OCI-LY7 (cell line): ENCODE results near the gene PLCD4. TPM values are rescaled to one million over a fixed set of nuclear protein-coding genes. Genes with fewer than 3 reads are reported as not detected.

Experiments
- BruUV-seq: library from RNA; stranded (reverse); fragments of 400-500 nt; replicated peaks from 2 replicates; lab custom pipeline; 2021; lab: Mats Ljungman, UMichigan
- CTCF ChIA-PET: fragments of 300-600 bp; sonication (Branson Sonifier 250); formaldehyde crosslinking; loops from one replicate; lab custom pipeline; 2022; ENCODE audit warnings: antibody characterized with exemption; ENCODE audit not compliant: unreplicated experiment; lab: Charles Lee
- POLR2A ChIA-PET: fragments of 300-600 bp; sonication (Branson Sonifier 250); formaldehyde crosslinking; loops from one replicate; lab custom pipeline; 2022; ENCODE audit warnings: antibody characterized with exemption; lab: Charles Lee
- DNase-seq: peaks from one replicate; pipeline ENCODE4 v3.0.0-alpha.2; 2015; ENCODE audit warnings: low spot score
- H2AFZ ChIP-seq: fragments of 200-600 bp; sonication (generic), shearing (Covaris generic); 2 replicates; pipeline ENCODE4 v1.6.1; 2014; ENCODE audit warnings: mild to moderate bottlenecking, antibody characterized with exemption, low read length, moderate library complexity
- H3K27ac ChIP-seq: fragments of 200-600 bp; sonication (generic); 2 replicates; pipeline ENCODE4 v1.5.1; 2014; ENCODE audit warnings: mixed run types, low read depth, mild to moderate bottlenecking, moderate library complexity, low read length, inconsistent platforms; ENCODE audit not compliant: poor library complexity, severe bottlenecking
- H3K36me3 ChIP-seq: fragments of 200-600 bp; sonication (generic); 2 replicates; pipeline ENCODE4 v1.6.1; 2014; ENCODE audit warnings: mild to moderate bottlenecking, antibody characterized with exemption, low read length, moderate library complexity, mixed read lengths; ENCODE audit not compliant: insufficient read depth
- H3K4me1 ChIP-seq: fragments of 200-600 bp; sonication (generic); 2 replicates; pipeline ENCODE4 v1.5.1; 2014; ENCODE audit warnings: mild to moderate bottlenecking, low read length; ENCODE audit not compliant: insufficient read depth, poor library complexity, severe bottlenecking
- H3K4me2 ChIP-seq: fragments of 200-600 bp; sonication (generic); 2 replicates; pipeline ENCODE4 v1.6.1; 2014; ENCODE audit warnings: mild to moderate bottlenecking, low read length
- H3K4me3 ChIP-seq: fragments of 200-600 bp; sonication (generic); 2 replicates; pipeline ENCODE4 v1.5.1; 2014; ENCODE audit warnings: mild to moderate bottlenecking, low read depth, low read length; ENCODE audit not compliant: poor library complexity, severe bottlenecking
- H3K79me2 ChIP-seq: fragments of 200-600 bp; sonication (generic); 2 replicates; pipeline ENCODE4 v1.6.1; 2016; ENCODE audit warnings: low read depth, mild to moderate bottlenecking, low read length, moderate library complexity, mixed read lengths; ENCODE audit not compliant: insufficient read depth
- H3K9me2 ChIP-seq: fragments of 200-600 bp; sonication (generic); 2 replicates; pipeline ENCODE4 v1.6.1; 2016; ENCODE audit warnings: mild to moderate bottlenecking, low read length, mixed read lengths; ENCODE audit not compliant: insufficient read depth
- H3K9me3 ChIP-seq: fragments of 200-600 bp; sonication (generic); 2 replicates; pipeline ENCODE4 v1.6.1; 2014; ENCODE audit warnings: mild to moderate bottlenecking, mixed run types, low read length, mixed read lengths
- H4K20me1 ChIP-seq: fragments of 200-600 bp; sonication (generic); 2 replicates; pipeline ENCODE4 v1.6.1; 2014; ENCODE audit warnings: mild to moderate bottlenecking, antibody characterized with exemption, low read length, moderate library complexity, mixed read lengths; ENCODE audit not compliant: insufficient read depth
- EZH2phosphoT487 ChIP-seq: fragments of 200-600 bp; sonication (generic); IDR thresholded peaks from 2 replicates; pipeline ENCODE4 v1.6.1; 2018; ENCODE audit warnings: low read depth, borderline replicate concordance, mild to moderate bottlenecking, mixed run types, antibody characterized with exemption, low read length, moderate library complexity, mixed read lengths
- intact Hi-C: fragments of 100-400 bp; cut with micrococcal nuclease; formaldehyde crosslinking; loops from one replicate; pipeline ENCODE4 v1.10.0; 2022; ENCODE audit not compliant: unreplicated experiment
- total RNA-seq, 2 experiments: library from RNA; depleted of rRNA in 1 of 2; stranded (reverse); fragments of >200 nt in 1 of 2; shearing (Covaris generic) in 1 of 2; gene quantifications; 2 replicates each; pipeline ENCODE4 v1.2.3, GENCODE V29; 2014 to 2022
- TF ChIP-seq, protein P1 (sequence below): fragments of 200-600 bp; sonication (generic); conservative IDR thresholded peaks from 2 replicates; pipeline ENCODE4 v1.5.1; 2014; ENCODE audit warnings: mild to moderate bottlenecking, antibody characterized with exemption, low read length, moderate library complexity, mixed read lengths

The PLCD4 gene
- total RNA-seq, 2 experiments from 2014 or later, result 0.25 to 0.48 TPM

DNA sequence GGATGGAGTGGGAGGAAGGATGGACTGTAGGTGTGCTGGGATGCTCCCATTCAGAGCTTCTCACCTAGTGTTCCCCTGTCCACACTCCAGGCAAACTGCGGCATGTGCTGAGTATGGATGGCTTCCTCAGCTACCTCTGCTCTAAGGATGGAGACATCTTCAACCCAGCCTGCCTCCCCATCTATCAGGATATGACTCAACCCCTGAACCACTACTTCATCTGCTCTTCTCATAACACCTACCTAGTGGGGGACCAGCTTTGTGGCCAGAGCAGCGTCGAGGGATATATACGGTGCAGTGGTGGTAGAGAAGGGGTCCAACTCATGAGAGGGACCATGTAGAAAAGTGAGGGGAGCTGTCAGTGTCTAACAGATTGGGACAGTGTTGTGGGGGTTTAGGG lies 20.2 kb downstream of the PLCD4 start:
- no peaks in the 10 kb centered on the region for H3K9me2 ChIP-seq
- no peaks in the 10 kb centered on the region for H3K79me2 ChIP-seq
- DNase-seq, result no peak
- ChIA-PET POLR2A (interaction anchor here (1.5 to 1.8 kb wide), 2 partner anchors 14 to 74 kb away, joined by 3 to 4 read pairs; no protein-coding TSS in a partner anchor), CTCF (no interaction called here)
- H3K4me1 ChIP-seq, result no peaks in the 10 kb centered on the region
- intact Hi-C loops, result no loop called here
- H3K27ac ChIP-seq, result no peak overlapping the region
- H3K9me3 ChIP-seq, result no peaks in the 10 kb centered on the region
- TF ChIP-seq, protein P1, sequence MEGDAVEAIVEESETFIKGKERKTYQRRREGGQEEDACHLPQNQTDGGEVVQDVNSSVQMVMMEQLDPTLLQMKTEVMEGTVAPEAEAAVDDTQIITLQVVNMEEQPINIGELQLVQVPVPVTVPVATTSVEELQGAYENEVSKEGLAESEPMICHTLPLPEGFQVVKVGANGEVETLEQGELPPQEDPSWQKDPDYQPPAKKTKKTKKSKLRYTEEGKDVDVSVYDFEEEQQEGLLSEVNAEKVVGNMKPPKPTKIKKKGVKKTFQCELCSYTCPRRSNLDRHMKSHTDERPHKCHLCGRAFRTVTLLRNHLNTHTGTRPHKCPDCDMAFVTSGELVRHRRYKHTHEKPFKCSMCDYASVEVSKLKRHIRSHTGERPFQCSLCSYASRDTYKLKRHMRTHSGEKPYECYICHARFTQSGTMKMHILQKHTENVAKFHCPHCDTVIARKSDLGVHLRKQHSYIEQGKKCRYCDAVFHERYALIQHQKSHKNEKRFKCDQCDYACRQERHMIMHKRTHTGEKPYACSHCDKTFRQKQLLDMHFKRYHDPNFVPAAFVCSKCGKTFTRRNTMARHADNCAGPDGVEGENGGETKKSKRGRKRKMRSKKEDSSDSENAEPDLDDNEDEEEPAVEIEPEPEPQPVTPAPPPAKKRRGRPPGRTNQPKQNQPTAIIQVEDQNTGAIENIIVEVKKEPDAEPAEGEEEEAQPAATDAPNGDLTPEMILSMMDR, result no peak
- no peak for TF ChIP-seq EZH2phosphoT487
- no peak overlapping the region for H3K4me3 ChIP-seq
- no peak overlapping the region for H3K4me2 ChIP-seq
- no peak overlapping the region for H2AFZ ChIP-seq
- no peaks in the 10 kb centered on the region for H4K20me1 ChIP-seq
- H3K36me3 ChIP-seq, result no peaks in the 10 kb centered on the region
- BruUV-seq, result no TSS peak

DNA sequence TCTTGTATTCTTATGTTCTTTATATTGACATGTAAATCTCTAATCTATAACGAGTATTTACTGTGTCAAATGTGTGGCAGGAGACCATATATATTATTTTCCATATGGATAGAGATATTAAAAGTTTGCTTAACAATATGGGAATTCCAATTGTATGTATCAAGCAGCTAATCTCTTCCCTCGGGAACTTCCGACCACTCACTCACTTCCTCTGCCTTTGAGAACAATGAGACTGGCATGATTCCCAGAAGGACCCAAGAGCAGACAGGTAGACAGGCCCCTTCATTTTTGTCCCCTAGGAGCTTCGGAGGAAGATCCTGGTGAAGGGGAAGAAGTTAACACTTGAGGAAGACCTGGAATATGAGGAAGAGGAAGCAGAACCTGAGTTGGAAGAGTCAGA lies 24.1 kb downstream of the PLCD4 start:
- Histone ChIP-seq H2AFZ (no peak overlapping the region), H3K27ac (no peak overlapping the region), H3K9me2 (no peaks in the 10 kb centered on the region), H3K9me3 (no peaks in the 10 kb centered on the region), H3K4me3 (no peak overlapping the region), H4K20me1 (no peaks in the 10 kb centered on the region), H3K4me2 (no peak overlapping the region), H3K79me2 (no peaks in the 10 kb centered on the region), H3K36me3 (peaks cover 37% of the 10 kb centered on the region), H3K4me1 (no peaks in the 10 kb centered on the region)
- intact Hi-C loops, result no loop called here
- ChIA-PET POLR2A (interaction anchor here (0.6 kb wide), 1 partner anchor 18 kb away, joined by 5 read pairs; no protein-coding TSS in a partner anchor), CTCF (no interaction called here)
- BruUV-seq, result no TSS peak
- no peak for TF ChIP-seq EZH2phosphoT487
- TF ChIP-seq, protein P1, result no peak
- no peak for DNase-seq

DNA sequence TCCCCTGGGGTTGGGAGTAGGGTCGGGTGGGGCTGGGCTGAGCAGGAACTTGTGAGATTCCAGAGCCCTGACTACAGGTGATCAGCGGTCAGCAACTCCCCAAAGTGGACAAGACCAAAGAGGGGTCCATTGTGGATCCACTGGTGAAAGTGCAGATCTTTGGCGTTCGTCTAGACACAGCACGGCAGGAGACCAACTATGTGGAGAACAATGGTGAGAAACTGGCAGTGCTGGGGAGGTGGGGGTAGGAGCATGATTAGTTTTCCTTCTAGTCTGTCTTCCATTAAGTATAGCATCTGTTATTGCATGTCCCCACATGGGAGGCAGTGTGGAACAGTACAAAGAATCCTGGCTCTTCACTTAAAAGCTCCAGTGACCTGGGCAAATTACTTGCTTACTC lies 28.0 kb downstream of the PLCD4 start:
- H2AFZ ChIP-seq, result no peak overlapping the region
- TF ChIP-seq, protein P1, result no peak
- no peak for TF ChIP-seq EZH2phosphoT487
- intact Hi-C loops, result no loop called here
- BruUV-seq, result no TSS peak
- H3K9me3 ChIP-seq, result no peaks in the 10 kb centered on the region
- H3K4me1 ChIP-seq, result no peaks in the 10 kb centered on the region
- no peak for DNase-seq
- H3K36me3 ChIP-seq, result peaks cover 74% of the 10 kb centered on the region
- no peaks in the 10 kb centered on the region for H4K20me1 ChIP-seq
- POLR2A ChIA-PET, result interaction anchor here (0.5 kb wide), 1 partner anchor 24 kb away, joined by 3 read pairs; the partner anchor contains the start of genes BCS1L and ZNF142
- CTCF ChIA-PET, result interaction anchor here (0.6 kb wide), 1 partner anchor 23 kb away, joined by 5 read pairs; no protein-coding TSS in a partner anchor
- H3K4me3 ChIP-seq, result no peak overlapping the region
- H3K27ac ChIP-seq, result no peak overlapping the region
- no peaks in the 10 kb centered on the region for H3K79me2 ChIP-seq
- no peak overlapping the region for H3K4me2 ChIP-seq
- H3K9me2 ChIP-seq, result no peaks in the 10 kb centered on the region
